ENCODE measurements around the gene SCRG1. TPM values are rescaled to one million over a fixed set of nuclear protein-coding genes. Genes with fewer than 3 reads are reported as not detected.

The SCRG1 gene
- polyA plus RNA-seq = 1.0 TPM
- long read RNA-seq, donor 1, full-length matches to known transcripts = 2 of 2 reads
- long read RNA-seq, donor 1, partial matches to known transcripts = 0 of 2 reads
- long read RNA-seq, donor 1, other reads (novel, unspliced or antisense) = 0 of 2 reads
- long read RNA-seq, donor 2 = 0 reads
- long read RNA-seq, donor 3, full-length matches to known transcripts = 2 of 2 reads
- long read RNA-seq, donor 3, partial matches to known transcripts = 0 of 2 reads
- long read RNA-seq, donor 3, other reads (novel, unspliced or antisense) = 0 of 2 reads
- long read RNA-seq, donor 4 = 0 reads
- long read RNA-seq, donor 5, full-length matches to known transcripts = 2 of 2 reads
- long read RNA-seq, donor 5, partial matches to known transcripts = 0 of 2 reads
- long read RNA-seq, donor 5, other reads (novel, unspliced or antisense) = 0 of 2 reads
- long read RNA-seq, donor 6, full-length matches to known transcripts = 2 of 2 reads
- long read RNA-seq, donor 6, partial matches to known transcripts = 0 of 2 reads
- long read RNA-seq, donor 6, other reads (novel, unspliced or antisense) = 0 of 2 reads
- long read RNA-seq, donor 7, full-length matches to known transcripts = 6 of 6 reads
- long read RNA-seq, donor 7, partial matches to known transcripts = 0 of 6 reads
- long read RNA-seq, donor 7, other reads (novel, unspliced or antisense) = 0 of 6 reads
- long read RNA-seq, donor 8, full-length matches to known transcripts = 2 of 2 reads
- long read RNA-seq, donor 8, partial matches to known transcripts = 0 of 2 reads
- long read RNA-seq, donor 8, other reads (novel, unspliced or antisense) = 0 of 2 reads
- long read RNA-seq, donor 9, full-length matches to known transcripts = 4 of 4 reads
- long read RNA-seq, donor 9, partial matches to known transcripts = 0 of 4 reads
- long read RNA-seq, donor 9, other reads (novel, unspliced or antisense) = 0 of 4 reads
- long read RNA-seq, donor 10, full-length matches to known transcripts = 2 of 2 reads
- long read RNA-seq, donor 10, partial matches to known transcripts = 0 of 2 reads
- long read RNA-seq, donor 10, other reads (novel, unspliced or antisense) = 0 of 2 reads
- long read RNA-seq, donor 11, full-length matches to known transcripts = 3 of 3 reads
- long read RNA-seq, donor 11, partial matches to known transcripts = 0 of 3 reads
- long read RNA-seq, donor 11, other reads (novel, unspliced or antisense) = 0 of 3 reads

DNA sequence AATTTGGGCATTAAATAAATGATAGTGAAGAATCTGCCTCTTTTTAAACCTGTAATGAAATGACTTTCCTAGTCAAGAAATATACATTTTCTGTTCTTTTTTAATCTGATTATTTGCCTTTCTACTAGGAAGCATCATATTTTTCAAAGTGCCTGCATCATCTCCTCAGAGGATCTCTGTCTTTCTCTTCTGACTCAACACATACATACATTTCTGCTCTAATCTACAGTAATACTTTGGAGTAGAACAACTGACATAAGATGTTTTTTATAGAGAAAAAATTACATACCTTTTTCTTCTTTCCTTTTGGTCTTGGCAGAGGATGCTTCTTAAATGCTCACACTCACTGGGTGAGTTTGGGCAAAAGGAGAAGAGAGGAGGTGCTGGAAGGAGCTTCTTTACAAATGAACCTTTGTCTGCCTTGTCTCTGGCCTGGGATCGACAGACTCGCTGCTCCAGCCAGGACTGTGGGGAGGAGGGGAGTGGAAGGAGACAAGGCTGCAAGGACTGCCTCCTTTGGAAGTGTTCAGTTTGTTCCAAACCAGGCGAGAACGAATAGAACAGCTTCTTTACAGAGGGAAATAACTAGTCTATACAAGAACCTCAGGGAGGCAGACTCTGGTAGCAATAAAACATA, at the start of gene SCRG1:
TSS of gene SCRG1 (minus strand) at position 338 of the 637 bp plus-strand sequence. CDS start 7,702 bp downstream, outside the sequence.
- DNase-seq = no peak
- no peaks in the 10 kb centered on the region for H3K27me3 ChIP-seq (ENCODE audit: control insufficient read depth, insufficient read depth, low read length)
- no peak within 1 kb of the TSS for H3K4me3 ChIP-seq (ENCODE audit: low read length)
- no peaks in the 10 kb centered on the region for H3K9me3 ChIP-seq (ENCODE audit: control insufficient read depth, low read depth, low read length)
- no CpG with 5 or more reads among the region's 4 CpGs for WGBS (ENCODE audit: insufficient coverage, low lambda C conversion rate)
- no peaks in the 10 kb centered on the region for H3K4me1 ChIP-seq (ENCODE audit: control insufficient read depth, insufficient read depth, low read length)
- no peak within 1 kb of the TSS for H3K27ac ChIP-seq (ENCODE audit: low read length)
- H3K36me3 ChIP-seq (ENCODE audit: control insufficient read depth, insufficient read depth, low read length) = no peaks in the 10 kb centered on the region

DNA sequence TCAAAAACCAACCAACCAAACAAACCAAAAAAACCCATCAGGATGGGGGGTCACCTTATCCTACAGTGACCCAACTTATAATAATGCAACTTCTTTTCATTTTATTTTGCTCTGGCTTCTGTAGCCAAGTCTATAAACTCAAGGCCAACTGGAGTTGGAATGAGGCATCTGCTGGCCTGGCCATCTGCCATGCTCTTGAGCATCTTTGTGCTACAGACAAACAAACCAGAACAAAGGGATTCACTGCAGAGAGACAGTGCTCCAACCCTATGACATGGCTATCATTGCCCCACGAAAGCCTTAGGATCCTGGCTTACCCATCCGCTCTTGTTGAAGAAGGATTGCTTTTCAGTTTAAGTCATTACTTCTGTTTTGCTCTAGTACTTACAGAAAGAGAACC, 49.2 kb upstream of the SCRG1 start:
- H3K36me3 ChIP-seq (ENCODE audit: control insufficient read depth, insufficient read depth, low read length) = no peaks in the 10 kb centered on the region
- no peaks in the 10 kb centered on the region for H3K27me3 ChIP-seq (ENCODE audit: control insufficient read depth, insufficient read depth, low read length)
- WGBS (ENCODE audit: insufficient coverage, low lambda C conversion rate) = no CpG with 5 or more reads among the region's 2 CpGs
- H3K4me3 ChIP-seq (ENCODE audit: low read length) = no peak overlapping the region
- H3K9me3 ChIP-seq (ENCODE audit: control insufficient read depth, low read depth, low read length) = no peaks in the 10 kb centered on the region
- no peaks in the 10 kb centered on the region for H3K4me1 ChIP-seq (ENCODE audit: control insufficient read depth, insufficient read depth, low read length)
- DNase-seq = peak; percentile 8 to 36
- no peak overlapping the region for H3K27ac ChIP-seq (ENCODE audit: low read length)

DNA sequence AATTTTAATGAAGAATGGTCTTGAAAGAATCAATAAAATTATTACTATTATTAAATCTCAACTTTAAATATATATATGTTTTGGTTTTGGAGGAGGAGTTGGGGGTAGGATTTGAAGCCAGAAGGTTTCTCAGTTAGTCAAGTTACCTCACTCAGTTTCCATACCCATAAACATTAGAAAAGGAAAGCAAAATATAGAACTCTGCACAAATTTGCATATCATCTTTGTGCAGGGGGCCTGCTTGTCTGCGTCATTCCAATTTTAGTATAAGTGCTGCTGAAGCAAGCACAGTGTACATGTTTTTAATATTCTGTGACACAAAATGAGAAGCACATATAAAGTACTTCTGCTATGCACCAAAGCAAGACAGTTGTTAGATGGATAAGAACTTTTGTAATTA, 47.5 kb upstream of the SCRG1 start:
- H3K4me1 ChIP-seq (ENCODE audit: control insufficient read depth, insufficient read depth, low read length) = no peaks in the 10 kb centered on the region
- no peaks in the 10 kb centered on the region for H3K27me3 ChIP-seq (ENCODE audit: control insufficient read depth, insufficient read depth, low read length)
- no peak overlapping the region for H3K4me3 ChIP-seq (ENCODE audit: low read length)
- H3K27ac ChIP-seq (ENCODE audit: low read length) = no peak overlapping the region
- H3K36me3 ChIP-seq (ENCODE audit: control insufficient read depth, insufficient read depth, low read length) = no peaks in the 10 kb centered on the region
- no CpG with 5 or more reads among the region's 1 CpG for WGBS (ENCODE audit: insufficient coverage, low lambda C conversion rate)
- DNase-seq = no peak
- no peaks in the 10 kb centered on the region for H3K9me3 ChIP-seq (ENCODE audit: control insufficient read depth, low read depth, low read length)

DNA sequence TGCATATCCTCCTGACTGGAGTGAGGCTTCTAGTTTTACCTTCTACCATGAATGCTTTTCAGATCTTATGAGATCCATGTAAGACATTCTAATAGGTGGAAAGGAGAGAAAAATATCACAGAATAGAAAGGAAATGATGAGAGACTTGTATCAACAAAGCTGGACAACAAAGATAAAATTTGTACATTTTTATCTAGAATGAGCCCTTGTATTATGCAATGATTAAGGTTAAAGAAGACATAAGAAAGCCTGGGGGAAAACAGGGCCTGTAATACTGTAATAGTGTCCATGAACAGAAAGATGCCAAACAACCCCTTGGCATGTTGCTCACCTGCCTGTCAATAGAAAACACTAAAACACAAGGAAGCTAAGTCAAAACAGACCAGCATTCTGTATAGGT, 44.2 kb upstream of the SCRG1 start:
- Histone ChIP-seq H3K36me3 (ENCODE audit: control insufficient read depth, insufficient read depth, low read length) (no peaks in the 10 kb centered on the region), H3K9me3 (ENCODE audit: control insufficient read depth, low read depth, low read length) (no peaks in the 10 kb centered on the region), H3K4me3 (ENCODE audit: low read length) (no peak overlapping the region), H3K27ac (ENCODE audit: low read length) (no peak overlapping the region), H3K27me3 (ENCODE audit: control insufficient read depth, insufficient read depth, low read length) (no peaks in the 10 kb centered on the region), H3K4me1 (ENCODE audit: control insufficient read depth, insufficient read depth, low read length) (no peaks in the 10 kb centered on the region)
- DNase-seq = no peak

DNA sequence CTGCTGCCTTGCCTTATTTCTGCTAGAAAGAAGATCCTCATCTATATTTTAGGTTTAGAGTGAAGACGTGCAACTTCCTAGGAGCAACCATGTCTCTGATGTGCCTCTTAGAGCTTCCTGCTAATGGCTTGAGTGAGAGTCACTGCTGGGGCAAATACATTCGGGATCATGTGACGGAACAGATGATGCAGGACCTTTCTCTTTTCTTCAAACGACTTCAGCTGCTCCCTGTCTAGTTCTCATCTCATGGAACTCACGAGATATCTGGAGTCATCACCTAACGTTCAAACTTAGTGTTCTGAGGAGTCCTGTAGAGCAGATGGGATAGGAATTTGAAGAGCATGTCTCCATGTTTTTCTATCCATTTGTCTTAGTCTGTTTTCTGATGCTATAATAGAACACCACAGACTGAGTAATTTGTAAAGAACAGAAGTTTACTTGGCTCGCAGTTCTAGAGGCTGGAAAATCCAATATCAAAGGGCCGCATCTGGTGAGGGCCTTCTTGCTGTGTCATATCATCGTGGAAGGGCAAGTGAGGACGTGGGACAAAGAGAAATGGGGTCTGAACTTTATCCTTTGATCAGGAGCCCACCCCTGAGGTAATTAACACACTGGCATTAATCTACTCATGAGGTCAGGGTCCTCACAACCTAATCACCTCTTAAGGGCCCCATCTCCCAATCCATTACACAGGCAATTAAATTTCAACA, 43.5 kb upstream of the SCRG1 start:
- no peaks in the 10 kb centered on the region for H3K27me3 ChIP-seq (ENCODE audit: control insufficient read depth, insufficient read depth, low read length)
- H3K36me3 ChIP-seq (ENCODE audit: control insufficient read depth, insufficient read depth, low read length) = no peaks in the 10 kb centered on the region
- H3K4me3 ChIP-seq (ENCODE audit: low read length) = no peak overlapping the region
- DNase-seq = no peak
- no peaks in the 10 kb centered on the region for H3K9me3 ChIP-seq (ENCODE audit: control insufficient read depth, low read depth, low read length)
- H3K4me1 ChIP-seq (ENCODE audit: control insufficient read depth, insufficient read depth, low read length) = no peaks in the 10 kb centered on the region
- WGBS (ENCODE audit: insufficient coverage, low lambda C conversion rate) = no CpG with 5 or more reads among the region's 10 CpGs
- H3K27ac ChIP-seq (ENCODE audit: low read length) = no peak overlapping the region

- WGBS (ENCODE audit: insufficient coverage, low lambda C conversion rate) = 100% methylated on average over 1 of the region's 3 CpGs
- Histone ChIP-seq H3K36me3 (ENCODE audit: control insufficient read depth, insufficient read depth, low read length) (no peaks in the 10 kb centered on the region), H3K27me3 (ENCODE audit: control insufficient read depth, insufficient read depth, low read length) (no peaks in the 10 kb centered on the region), H3K4me3 (ENCODE audit: low read length) (no peak overlapping the region), H3K27ac (ENCODE audit: low read length) (no peak overlapping the region), H3K9me3 (ENCODE audit: control insufficient read depth, low read depth, low read length) (no peaks in the 10 kb centered on the region), H3K4me1 (ENCODE audit: control insufficient read depth, insufficient read depth, low read length) (no peaks in the 10 kb centered on the region)
- DNase-seq = no peak
Observed at GRCh38 chr4:173440888-173441287, 42.0 kb upstream of the SCRG1 start.

- Histone ChIP-seq H3K4me1 (ENCODE audit: control insufficient read depth, insufficient read depth, low read length) (no peaks in the 10 kb centered on the region), H3K27me3 (ENCODE audit: control insufficient read depth, insufficient read depth, low read length) (no peaks in the 10 kb centered on the region), H3K36me3 (ENCODE audit: control insufficient read depth, insufficient read depth, low read length) (no peaks in the 10 kb centered on the region), H3K9me3 (ENCODE audit: control insufficient read depth, low read depth, low read length) (no peaks in the 10 kb centered on the region), H3K4me3 (ENCODE audit: low read length) (no peak overlapping the region), H3K27ac (ENCODE audit: low read length) (no peak overlapping the region)
- WGBS (ENCODE audit: insufficient coverage, low lambda C conversion rate) = 55% methylated on average over 2 of the region's 6 CpGs
- no peak for DNase-seq
Observed at GRCh38 chr4:173436771-173437265, 37.9 kb upstream of the SCRG1 start.

GRCh38 chr4:173436149-173436579, 37.2 kb upstream of the SCRG1 start:
- H3K4me1 ChIP-seq (ENCODE audit: control insufficient read depth, insufficient read depth, low read length) = no peaks in the 10 kb centered on the region
- H3K9me3 ChIP-seq (ENCODE audit: control insufficient read depth, low read depth, low read length) = no peaks in the 10 kb centered on the region
- DNase-seq = no peak
- no peaks in the 10 kb centered on the region for H3K36me3 ChIP-seq (ENCODE audit: control insufficient read depth, insufficient read depth, low read length)
- H3K4me3 ChIP-seq (ENCODE audit: low read length) = no peak overlapping the region
- WGBS (ENCODE audit: insufficient coverage, low lambda C conversion rate) = 20% methylated on average over 1 of the region's 5 CpGs
- no peak overlapping the region for H3K27ac ChIP-seq (ENCODE audit: low read length)
- no peaks in the 10 kb centered on the region for H3K27me3 ChIP-seq (ENCODE audit: control insufficient read depth, insufficient read depth, low read length)

- Histone ChIP-seq H3K36me3 (ENCODE audit: control insufficient read depth, insufficient read depth, low read length) (no peaks in the 10 kb centered on the region), H3K4me1 (ENCODE audit: control insufficient read depth, insufficient read depth, low read length) (no peaks in the 10 kb centered on the region), H3K27me3 (ENCODE audit: control insufficient read depth, insufficient read depth, low read length) (no peaks in the 10 kb centered on the region), H3K9me3 (ENCODE audit: control insufficient read depth, low read depth, low read length) (no peaks in the 10 kb centered on the region), H3K27ac (ENCODE audit: low read length) (no peak overlapping the region), H3K4me3 (ENCODE audit: low read length) (no peak overlapping the region)
- no peak for DNase-seq
- WGBS (ENCODE audit: insufficient coverage, low lambda C conversion rate) = 53% methylated on average over 2 of the region's 7 CpGs
Observed at GRCh38 chr4:173434231-173434630, 35.3 kb upstream of the SCRG1 start.
